ELR (cell line): ENCODE data around the gene STAM.
"Not testable (repeated sequence)": the region's sequence is repeated elsewhere in the genome, so short reads cannot be mapped to it uniquely, and the experiment has no call there.

Source experiments
- DNase-seq: peaks from one replicate; pipeline ENCODE4 v3.0.0-alpha.2; 2015; ENCODE audit warnings: low read depth

The STAM gene

DNA sequence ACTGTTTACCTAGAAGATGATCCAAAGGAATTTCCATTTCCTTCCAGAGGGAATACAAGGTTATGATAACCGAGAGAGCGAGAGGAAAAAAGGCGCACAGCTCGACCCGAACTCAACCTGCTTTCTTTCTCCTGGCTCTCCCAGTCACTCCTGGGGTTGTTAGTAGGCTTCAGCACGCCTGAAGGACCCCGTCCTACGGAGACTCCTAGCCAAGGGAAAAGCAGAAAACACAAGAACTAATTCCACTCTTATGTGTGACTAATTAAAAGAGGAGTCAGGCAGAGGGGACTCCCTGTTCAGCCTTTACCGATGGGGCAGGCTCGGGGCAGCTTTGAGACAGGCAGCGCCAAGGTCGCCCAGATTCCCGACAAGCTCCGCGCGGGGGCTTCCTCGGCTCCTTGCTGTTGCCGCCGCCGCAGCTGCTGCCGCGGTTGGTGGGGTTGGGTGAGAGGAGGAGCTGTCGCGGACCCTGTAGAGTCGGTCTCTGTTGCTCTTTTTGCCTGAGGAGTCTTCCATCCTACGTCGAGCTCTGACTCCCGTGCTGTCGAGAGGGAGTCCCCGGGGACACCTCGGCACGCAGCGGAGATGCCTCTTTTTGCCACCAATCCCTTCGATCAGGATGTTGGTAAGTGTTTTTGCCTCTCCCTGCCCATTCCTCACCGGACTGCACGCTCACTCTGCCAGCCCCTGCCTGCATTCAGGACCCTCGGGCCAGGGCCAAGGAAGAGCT lies at the start of gene STAM:
TSS of gene STAM (plus strand) at position 397 of the 730 bp plus-strand sequence. CDS start at position 586, 189 bp downstream.
- peak; percentile 94 for DNase-seq

GRCh38 chr10:17597386-17597785 lies 46.6 kb upstream of the STAM start:
- DNase-seq, result no peak

- DNase-seq, result peak; percentile 53
Observed at GRCh38 chr10:17599089-17599488, 44.9 kb upstream of the STAM start.

DNA sequence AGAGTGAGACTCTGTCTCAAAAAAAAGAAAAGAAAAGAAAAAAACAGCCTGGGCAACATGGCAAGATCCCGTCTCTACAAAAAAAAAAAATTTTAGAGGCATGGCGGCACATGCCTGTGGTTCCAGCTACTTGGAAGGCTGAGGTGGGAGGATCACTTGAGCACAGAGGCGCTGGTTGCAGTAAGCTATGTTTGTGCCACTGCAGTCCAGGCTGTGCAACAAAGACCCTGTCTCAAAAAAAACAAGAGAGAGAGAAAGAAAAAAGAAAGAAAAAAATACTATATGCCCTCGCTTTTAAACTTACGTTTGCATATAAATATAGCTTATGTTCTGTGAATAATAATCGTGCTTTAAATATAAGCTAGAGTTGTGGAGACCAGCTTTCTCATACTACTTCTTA lies 38.0 kb upstream of the STAM start:
- DNase-seq, result no peak

GRCh38 chr10:17606547-17607040 lies 37.4 kb upstream of the STAM start:
- DNase-seq, result no peak

- no peak for DNase-seq
Observed at GRCh38 chr10:17607060-17607459, 36.9 kb upstream of the STAM start.

GRCh38 chr10:17607603-17608332 lies 36.2 kb upstream of the STAM start:
- peak; percentile 72 for DNase-seq

DNA sequence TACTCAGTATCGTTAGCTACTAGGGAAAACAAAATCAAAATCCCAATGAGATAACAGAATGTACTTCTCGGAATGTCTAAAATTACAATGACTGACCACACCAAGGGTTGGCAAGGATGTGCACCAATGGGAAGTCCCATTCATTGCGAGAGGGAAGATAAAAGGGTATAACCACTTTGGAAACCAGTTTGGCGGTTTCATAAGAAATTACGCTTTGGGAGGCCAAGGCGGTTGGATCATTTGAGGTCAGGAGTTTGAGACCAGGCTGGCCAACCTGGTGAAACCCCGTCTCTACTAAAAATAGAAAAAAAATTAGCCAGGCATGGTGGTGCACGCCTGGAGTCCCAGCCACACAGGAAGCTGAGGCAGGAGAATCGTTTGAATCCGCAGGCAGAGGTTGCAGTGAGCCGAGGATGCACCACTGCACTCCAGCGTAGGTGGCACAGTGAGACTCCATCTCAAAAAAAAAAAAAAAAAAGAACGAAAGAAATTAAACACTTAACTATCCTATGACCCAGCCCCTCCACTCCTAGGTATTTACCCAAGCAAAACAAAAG lies 34.4 kb upstream of the STAM start:
- DNase-seq, result no peak

GRCh38 chr10:17616403-17617030 lies 27.4 kb upstream of the STAM start:
- DNase-seq, result peak; percentile 79

DNA sequence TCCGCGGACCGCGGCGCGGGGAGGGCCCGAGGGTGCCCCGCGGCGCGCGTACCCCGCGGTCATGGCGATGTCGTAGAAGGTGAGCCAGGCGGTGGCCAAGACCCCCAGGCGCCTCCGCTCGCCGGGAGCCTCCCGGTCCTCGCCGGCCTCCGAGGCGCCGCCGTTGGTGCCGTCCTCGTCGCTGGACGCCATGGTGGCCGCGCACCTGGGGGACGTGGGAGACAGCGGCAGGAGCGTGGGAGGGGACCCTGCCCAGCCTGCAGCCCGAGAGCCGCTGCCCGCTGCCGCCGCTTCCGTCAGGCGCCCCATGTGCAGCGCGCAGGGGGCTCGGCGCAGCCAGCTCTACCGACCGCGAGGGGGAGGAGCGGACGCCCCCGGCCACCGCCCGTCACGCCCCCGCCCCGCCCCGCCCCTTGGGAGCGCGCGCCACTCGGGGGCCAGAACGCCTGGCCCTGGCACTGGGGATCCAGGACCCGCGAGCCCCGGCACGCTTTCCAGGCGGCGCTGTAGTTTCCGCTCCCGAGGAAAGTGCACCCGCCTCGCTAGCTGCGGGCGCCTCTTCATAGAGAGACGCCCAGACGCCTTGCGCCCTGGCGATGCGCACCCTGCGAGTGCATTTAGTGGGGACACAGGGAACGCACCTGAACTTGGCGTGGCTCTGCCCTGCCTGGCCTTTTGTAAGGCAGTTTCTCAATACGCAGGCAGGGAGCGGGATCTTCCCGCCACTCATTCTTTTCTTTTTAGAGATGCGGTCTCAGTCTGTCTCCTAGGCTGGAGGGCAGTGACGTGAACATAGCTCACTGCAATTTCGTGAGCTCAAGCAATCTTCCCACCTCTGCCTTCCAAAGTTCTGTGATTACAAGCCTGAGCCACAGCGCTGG lies 26.7 kb upstream of the STAM start, which contains the start of gene HACD1:
TSS of gene HACD1 (minus strand) at position 344 of the 881 bp plus-strand sequence. CDS start at position 309, 35 bp downstream.
- peak; percentile 85 for DNase-seq

DNA sequence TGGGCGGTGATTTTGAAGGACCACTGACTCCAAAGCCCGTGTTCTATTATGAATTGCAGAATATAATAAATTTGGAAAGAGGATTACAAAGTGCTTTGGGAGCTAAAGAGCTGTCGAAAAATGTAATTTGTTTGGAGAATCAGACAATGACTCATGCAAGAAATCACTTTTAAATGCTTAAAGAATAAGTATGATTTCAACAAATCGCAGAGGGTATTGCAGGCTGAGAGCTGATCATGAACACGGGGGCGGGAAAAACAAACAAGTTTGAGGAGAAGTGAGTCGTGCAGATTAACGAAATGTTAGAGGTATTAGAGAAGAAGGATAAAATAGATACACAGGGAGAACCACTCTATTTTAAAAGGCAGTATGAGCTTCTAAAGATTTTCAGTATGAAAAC lies 21.9 kb upstream of the STAM start:
- no peak for DNase-seq

DNA sequence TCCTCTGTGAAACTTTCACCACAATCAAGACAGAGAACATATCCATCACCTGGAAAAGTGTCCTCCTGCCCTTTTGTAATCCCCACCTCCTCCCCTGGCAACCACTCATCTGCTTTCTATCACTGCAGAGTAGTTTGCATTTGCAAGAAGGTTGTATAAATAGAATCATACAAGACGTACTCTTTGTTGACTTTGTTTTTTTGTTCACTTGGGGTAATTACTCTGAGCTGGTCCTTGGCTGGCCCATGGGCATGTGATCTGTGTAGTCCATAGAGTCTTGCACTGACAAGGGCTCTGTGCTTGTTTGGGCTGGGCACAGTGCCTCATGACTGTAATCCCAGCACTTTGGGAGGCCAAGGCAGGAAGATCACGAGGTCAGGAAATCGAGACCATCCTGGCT lies 19.0 kb upstream of the STAM start:
- no peak for DNase-seq

DNA sequence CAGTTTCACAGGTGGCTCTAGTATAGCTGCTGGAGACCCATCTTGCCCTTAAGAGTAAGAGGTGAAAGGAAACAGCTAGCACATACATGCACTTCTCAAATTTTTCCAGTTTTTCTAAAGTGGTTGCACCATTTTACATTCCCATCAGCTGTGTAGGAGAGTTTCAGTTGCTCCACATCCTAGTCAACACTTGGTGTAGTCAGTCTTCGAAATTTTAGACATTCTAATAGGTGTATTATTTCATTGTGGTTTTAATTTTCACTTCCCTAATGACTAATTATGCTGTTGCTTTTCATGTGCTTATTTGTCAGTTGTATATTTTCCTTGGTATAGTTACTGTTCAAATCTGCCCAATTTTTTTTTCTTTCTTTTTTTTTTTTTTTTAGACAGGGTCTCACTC lies 17.3 kb upstream of the STAM start:
- no peak for DNase-seq

DNA sequence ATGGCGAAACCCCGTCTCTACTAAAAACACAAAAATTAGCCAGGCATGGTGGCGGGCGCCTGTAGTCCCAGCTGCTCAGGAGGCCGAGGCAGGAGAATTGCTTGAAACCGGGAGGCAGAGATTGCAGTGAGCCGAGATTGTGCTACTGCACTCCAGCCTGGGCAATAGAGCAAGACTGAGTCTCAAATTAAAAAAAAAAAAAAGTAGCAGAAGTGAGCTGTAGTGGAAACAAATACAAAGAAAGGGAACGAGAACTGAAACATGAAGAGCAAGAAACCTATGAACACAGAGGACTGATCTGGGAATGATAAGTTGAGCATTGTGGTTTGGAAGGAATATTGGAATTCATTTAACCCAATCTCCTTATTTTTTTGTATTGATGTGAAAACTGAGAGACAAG lies 11.4 kb upstream of the STAM start:
- not testable (repeated sequence) for DNase-seq

DNA sequence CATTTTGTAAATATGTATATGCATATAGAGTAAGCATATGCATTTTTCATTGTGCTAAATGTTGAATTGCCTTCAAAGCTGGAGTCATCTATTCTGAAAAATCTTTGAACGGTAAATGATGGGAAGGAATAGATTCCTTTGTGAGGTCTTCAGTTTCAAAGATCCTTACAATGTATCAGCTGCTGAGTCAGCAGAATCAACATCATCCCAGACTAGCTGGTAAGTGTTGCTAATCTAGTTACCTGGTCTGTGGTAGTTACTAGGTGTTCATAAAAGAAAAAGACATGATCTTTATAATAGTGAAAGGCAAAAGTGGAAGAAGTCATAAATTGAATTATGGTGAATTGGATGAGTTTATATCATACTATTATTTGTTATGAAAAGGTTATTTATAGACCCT lies 10.6 kb upstream of the STAM start:
- no peak for DNase-seq

DNA sequence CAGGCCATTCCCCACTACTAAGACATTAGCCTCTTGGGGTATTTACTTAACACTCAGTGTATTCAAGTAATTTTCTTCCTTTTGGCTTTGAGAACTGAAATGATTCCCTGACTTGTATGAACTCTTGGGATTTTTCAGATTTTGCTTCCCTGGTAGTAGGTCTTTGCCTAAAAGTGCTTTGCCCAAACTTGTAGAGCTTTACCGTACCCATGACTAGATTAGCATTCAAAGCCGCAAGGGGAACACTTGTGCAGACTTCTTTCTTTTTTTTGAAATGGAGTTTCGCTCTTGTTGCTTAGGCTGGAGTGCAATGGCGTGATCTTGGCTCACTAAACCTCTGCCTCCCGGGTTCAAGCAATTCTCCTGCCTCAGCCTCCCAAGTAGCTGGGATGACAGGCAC lies 6.1 kb upstream of the STAM start:
- DNase-seq, result no peak

DNA sequence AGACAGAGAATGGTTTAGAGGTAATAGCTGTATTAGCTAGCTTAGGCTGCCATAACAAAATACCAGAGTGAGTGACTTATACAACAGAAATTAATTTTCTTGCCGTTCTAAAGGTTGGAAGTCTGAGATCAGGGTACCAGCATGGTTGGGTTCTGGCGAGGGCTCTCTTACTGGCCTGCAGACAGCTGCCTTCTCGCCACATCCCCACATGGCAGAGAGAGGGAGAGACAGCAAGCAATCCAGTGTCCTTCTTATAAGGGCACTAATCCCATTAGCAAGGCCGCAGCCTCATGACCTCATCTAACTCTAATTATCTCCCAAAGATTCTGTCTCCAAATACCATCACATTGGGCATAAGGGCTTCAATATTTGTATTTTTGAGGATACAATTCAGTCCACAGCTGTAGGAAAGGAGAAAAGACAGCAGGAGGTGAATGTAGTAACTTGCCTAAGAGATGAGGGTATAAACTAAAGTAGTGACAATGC lies 3.6 kb upstream of the STAM start:
- DNase-seq, result no peak

DNA sequence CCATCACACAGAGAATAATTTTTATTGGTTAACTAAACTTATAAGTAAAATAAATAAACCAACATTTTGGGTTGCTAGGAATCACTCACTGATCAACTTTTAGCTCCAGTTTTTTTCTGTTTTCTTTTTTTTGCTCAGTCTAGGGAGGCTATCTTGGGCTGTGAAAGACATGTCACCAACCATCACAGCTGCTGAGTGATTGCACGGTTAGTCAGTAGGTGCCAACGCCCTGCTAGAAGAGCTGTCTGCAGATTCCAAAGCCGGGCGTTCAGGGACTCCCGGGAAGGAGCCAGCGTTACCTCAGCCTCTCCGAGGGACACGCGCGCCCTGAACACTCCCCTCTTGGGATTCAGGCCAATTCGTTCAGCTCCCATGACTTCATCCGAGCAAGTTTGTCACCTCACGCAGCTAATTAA lies 604 bp upstream of the STAM start:
- DNase-seq, result peak; percentile 89

GRCh38 chr10:17644485-17644943 lies 563 bp downstream of the STAM start:
- peak; percentile 55 for DNase-seq

GRCh38 chr10:17645621-17646345 lies 1.8 kb downstream of the STAM start:
- DNase-seq, result peak; percentile 71
